ENCODE measurements around the gene SERPIND1. TPM values are rescaled to one million over a fixed set of nuclear protein-coding genes. Genes with fewer than 3 reads are reported as not detected.

The SERPIND1 gene
- total and polyA plus RNA-seq, 10 of the 15 experiments (the other 5 are each of a cell fraction or from before 2014, with no cell fraction given), result 0.08 to 0.85 (median 0.38) TPM; not detected in 1

DNA sequence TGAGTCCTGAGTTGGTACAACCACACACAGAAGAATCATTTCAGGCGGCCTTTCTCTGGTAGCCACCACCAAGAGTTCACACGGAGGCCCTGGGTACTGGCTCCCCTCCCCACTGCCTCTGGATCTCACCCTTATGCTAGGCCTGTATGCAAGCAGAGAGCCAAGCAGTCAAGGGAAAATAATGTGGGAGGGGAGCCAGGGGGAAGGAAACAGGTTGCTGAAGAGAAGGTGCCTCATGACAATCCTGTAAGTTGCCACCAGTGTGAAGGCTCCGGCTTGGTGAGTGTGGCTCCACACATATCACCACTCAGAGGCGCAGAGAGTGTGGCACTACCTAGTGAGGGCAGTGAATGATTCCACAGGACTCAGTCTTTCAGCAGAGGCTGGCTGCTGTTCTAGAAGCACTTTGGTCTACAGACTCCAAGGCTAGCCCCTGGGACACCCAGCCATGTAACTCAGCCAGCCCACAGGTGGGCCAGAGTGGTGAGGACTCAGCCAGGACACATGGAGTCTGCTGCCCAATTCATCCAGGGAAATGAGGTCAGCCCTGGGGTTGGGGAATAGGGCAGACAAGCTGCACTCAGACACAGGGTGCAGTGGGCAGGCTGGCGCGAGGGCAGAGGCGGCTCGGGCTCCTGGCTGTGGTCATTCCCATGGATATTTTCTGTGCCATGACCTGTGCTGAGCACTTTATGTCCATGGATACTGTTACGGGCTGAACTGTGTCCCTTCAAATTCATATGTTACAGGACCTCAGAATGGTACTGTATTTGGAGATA lies 49.0 kb upstream of the SERPIND1 start:
- in situ Hi-C loops (cut with MboI), result no loop called here
- Histone ChIP-seq H3K36me3 (ENCODE audit: control insufficient read depth in 2 of 2, insufficient read depth in 2 of 2, low read length in 1 of 2) (peaks cover 6 to 7% of the 10 kb centered on the region in 2 experiments; a peak in 3 of 4 replicates), H2AFZ (ENCODE audit: control insufficient read depth, low read depth, low read length) (no peak overlapping the region), H3K4me2 (ENCODE audit: control insufficient read depth, insufficient read depth) (no peak overlapping the region), H3K9ac (ENCODE audit: control insufficient read depth, insufficient read depth, low read length) (no peak overlapping the region), H3K4me1 (ENCODE audit: control insufficient read depth, insufficient read depth, low read length) (no peaks in the 10 kb centered on the region; the same call in 1 of the 2 replicates), H3K4me3 (no peak overlapping the region), H3K27ac (ENCODE audit: control insufficient read depth, insufficient read depth) (no peak overlapping the region), H4K20me1 (ENCODE audit: control insufficient read depth, insufficient read depth) (no peaks in the 10 kb centered on the region), H3K9me3 (replicated peaks; ENCODE audit: control insufficient read depth, insufficient read depth, low read length) (no peaks in the 10 kb centered on the region), H3K79me2 (ENCODE audit: control insufficient read depth, insufficient read depth, low read length) (no peaks in the 10 kb centered on the region), H3K27me3 (replicated peaks in 1 of 2; ENCODE audit: control insufficient read depth in 2 of 2, insufficient read depth in 2 of 2, low read length in 1 of 2) (no peaks in the 10 kb centered on the region)
- no peak for DNase-seq (ENCODE audit: low read depth, low spot score)
- ATAC-seq, result no peak
- SMC1A ChIA-PET (ENCODE audit: uncharacterized antibody, unreplicated experiment), result no interaction called here
- POLR2A ChIA-PET, result no interaction called here
- RAD21 ChIA-PET (ENCODE audit: unreplicated experiment), result no interaction called here
- intact Hi-C loops (cut with micrococcal nuclease; ENCODE audit: unreplicated experiment), result no loop called here
- no TSS peak for BruUV-seq (replicated peaks)
- WGBS (ENCODE audit: insufficient coverage, insufficient replicate concordance, low lambda C conversion rate, missing lambda C conversion rate), result 94% methylated on average over 9 of the region's 9 CpGs
- FAIRE-seq, result no peak
- TF ChIP-seq MYC (IDR thresholded peaks at IDR 0.05; ENCODE audit: insufficient read depth, insufficient read length, insufficient replicate concordance, low read length, severe bottlenecking) (no peak), SMARCA5 (IDR thresholded peaks at IDR 0.05) (no peak), PAX8 (IDR thresholded peaks at IDR 0.05) (no peak), RELA (IDR thresholded peaks at IDR 0.05; ENCODE audit: borderline replicate concordance, partially characterized antibody) (no peak), NFXL1 (IDR thresholded peaks at IDR 0.05; ENCODE audit: borderline replicate concordance) (no peak), TCF12 (IDR thresholded peaks at IDR 0.05; ENCODE audit: low read depth, low read length) (no peak), CEBPB (IDR thresholded peaks at IDR 0.05; ENCODE audit: borderline replicate concordance in 1 of 2, low read depth in 2 of 2, low read length in 2 of 2) (no peak), NR2C1 (IDR thresholded peaks at IDR 0.05) (no peak), RAD21 (IDR thresholded peaks at IDR 0.05; ENCODE audit: insufficient read depth, low read depth, low read length) (no peak), TBL1XR1 (IDR thresholded peaks at IDR 0.05; ENCODE audit: low read depth, low read length) (no peak)
- TF ChIP-seq, protein P1, sequence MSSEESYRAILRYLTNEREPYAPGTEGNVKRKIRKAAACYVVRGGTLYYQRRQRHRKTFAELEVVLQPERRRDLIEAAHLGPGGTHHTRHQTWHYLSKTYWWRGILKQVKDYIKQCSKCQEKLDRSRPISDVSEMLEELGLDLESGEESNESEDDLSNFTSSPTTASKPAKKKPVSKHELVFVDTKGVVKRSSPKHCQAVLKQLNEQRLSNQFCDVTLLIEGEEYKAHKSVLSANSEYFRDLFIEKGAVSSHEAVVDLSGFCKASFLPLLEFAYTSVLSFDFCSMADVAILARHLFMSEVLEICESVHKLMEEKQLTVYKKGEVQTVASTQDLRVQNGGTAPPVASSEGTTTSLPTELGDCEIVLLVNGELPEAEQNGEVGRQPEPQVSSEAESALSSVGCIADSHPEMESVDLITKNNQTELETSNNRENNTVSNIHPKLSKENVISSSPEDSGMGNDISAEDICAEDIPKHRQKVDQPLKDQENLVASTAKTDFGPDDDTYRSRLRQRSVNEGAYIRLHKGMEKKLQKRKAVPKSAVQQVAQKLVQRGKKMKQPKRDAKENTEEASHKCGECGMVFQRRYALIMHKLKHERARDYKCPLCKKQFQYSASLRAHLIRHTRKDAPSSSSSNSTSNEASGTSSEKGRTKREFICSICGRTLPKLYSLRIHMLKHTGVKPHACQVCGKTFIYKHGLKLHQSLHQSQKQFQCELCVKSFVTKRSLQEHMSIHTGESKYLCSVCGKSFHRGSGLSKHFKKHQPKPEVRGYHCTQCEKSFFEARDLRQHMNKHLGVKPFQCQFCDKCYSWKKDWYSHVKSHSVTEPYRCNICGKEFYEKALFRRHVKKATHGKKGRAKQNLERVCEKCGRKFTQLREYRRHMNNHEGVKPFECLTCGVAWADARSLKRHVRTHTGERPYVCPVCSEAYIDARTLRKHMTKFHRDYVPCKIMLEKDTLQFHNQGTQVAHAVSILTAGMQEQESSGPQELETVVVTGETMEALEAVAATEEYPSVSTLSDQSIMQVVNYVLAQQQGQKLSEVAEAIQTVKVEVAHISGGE (CRISPR knock-in tag; IDR thresholded peaks at IDR 0.05), result no peak
- TF ChIP-seq, protein P2, sequence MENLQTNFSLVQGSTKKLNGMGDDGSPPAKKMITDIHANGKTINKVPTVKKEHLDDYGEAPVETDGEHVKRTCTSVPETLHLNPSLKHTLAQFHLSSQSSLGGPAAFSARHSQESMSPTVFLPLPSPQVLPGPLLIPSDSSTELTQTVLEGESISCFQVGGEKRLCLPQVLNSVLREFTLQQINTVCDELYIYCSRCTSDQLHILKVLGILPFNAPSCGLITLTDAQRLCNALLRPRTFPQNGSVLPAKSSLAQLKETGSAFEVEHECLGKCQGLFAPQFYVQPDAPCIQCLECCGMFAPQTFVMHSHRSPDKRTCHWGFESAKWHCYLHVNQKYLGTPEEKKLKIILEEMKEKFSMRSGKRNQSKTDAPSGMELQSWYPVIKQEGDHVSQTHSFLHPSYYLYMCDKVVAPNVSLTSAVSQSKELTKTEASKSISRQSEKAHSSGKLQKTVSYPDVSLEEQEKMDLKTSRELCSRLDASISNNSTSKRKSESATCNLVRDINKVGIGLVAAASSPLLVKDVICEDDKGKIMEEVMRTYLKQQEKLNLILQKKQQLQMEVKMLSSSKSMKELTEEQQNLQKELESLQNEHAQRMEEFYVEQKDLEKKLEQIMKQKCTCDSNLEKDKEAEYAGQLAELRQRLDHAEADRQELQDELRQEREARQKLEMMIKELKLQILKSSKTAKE (IDR thresholded peaks at IDR 0.05; ENCODE audit: low read depth, poor library complexity, severe bottlenecking), result no peak
- TF ChIP-seq, protein P3, sequence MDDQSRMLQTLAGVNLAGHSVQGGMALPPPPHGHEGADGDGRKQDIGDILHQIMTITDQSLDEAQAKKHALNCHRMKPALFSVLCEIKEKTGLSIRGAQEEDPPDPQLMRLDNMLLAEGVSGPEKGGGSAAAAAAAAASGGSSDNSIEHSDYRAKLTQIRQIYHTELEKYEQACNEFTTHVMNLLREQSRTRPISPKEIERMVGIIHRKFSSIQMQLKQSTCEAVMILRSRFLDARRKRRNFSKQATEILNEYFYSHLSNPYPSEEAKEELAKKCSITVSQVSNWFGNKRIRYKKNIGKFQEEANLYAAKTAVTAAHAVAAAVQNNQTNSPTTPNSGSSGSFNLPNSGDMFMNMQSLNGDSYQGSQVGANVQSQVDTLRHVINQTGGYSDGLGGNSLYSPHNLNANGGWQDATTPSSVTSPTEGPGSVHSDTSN (IDR thresholded peaks at IDR 0.05; ENCODE audit: insufficient replicate concordance, low read depth, low read length), result no peak
- CTCF ChIA-PET, result no interaction called here

Data from GM12878 (cell line).